Thoracic aorta (tissue), 2 donors: ENCODE measurements around the gene IFNL3. TPM values are rescaled to one million over a fixed set of nuclear protein-coding genes. Genes with fewer than 3 reads are reported as not detected.

Experiments
- ATAC-seq: fragments of 150-250 bp; one replicate; pipeline ENCODE4 v1.8.0; 2017; ENCODE audit warnings: low read depth; ENCODE audit not compliant: insufficient number of reproducible peaks, low FRiP score
- DNase-seq: peaks from one replicate; pipeline ENCODE4 v3.0.0-alpha.2; 2020; ENCODE audit warnings: low spot score
- H3K27ac ChIP-seq, 2 donors: fragments of 200-600 bp; sonication (generic); 1 replicate in 1 of 2; 2 replicates in 1 of 2; pipeline ENCODE4 v1.5.1; 2016; ENCODE audit warnings: mild to moderate bottlenecking in 2 of 2, moderate library complexity in 2 of 2
- H3K27me3 ChIP-seq: fragments of 200-600 bp; sonication (generic); replicated peaks from 2 replicates; pipeline ENCODE4 v1.6.0; 2016; ENCODE audit warnings: mild to moderate bottlenecking; ENCODE audit not compliant: insufficient read depth
- H3K36me3 ChIP-seq: fragments of 200-600 bp; sonication (generic); one replicate; pipeline ENCODE4 v1.5.1; 2016
- H3K4me1 ChIP-seq, 2 donors: fragments of 200-600 bp; sonication (generic); 1 replicate in 1 of 2; 2 replicates in 1 of 2; pipeline versions ENCODE4 v1.5.1 to v1.6.0; 2016; ENCODE audit warnings: low read depth in 2 of 2, mild to moderate bottlenecking in 1 of 2; ENCODE audit not compliant: control insufficient read depth in 1 of 2
- H3K4me3 ChIP-seq: fragments of 200-600 bp; sonication (generic); 2 replicates; pipeline ENCODE4 v1.5.1; 2016; ENCODE audit warnings: mild to moderate bottlenecking
- H3K9me3 ChIP-seq: fragments of 200-600 bp; sonication (generic); 2 replicates; pipeline ENCODE4 v1.5.1; 2016
- CTCF ChIP-seq: fragments of 200-600 bp; sonication (generic); IDR thresholded peaks from one replicate; pipeline ENCODE4 v1.5.1; 2019; ENCODE audit warnings: antibody characterized with exemption
- total RNA-seq, 2 donors: library from RNA; depleted of rRNA; stranded (reverse); fragments of >200 nt; gene quantifications; one replicate each; pipeline versions ENCODE4 v1.1.0 to v1.2.3, GENCODE V29; 2016

The IFNL3 gene
- total RNA-seq, 2 donors from 2014 or later = not detected

- Histone ChIP-seq H3K9me3 (no peaks in the 10 kb centered on the region), H3K36me3 (no peaks in the 10 kb centered on the region), H3K4me1 (no peaks in the 10 kb centered on the region), H3K4me3 (no peak overlapping the region), H3K27me3 (no peaks in the 10 kb centered on the region), H3K27ac (no peak overlapping the region)
- ATAC-seq (no peak), DNase-seq (no peak)
- no peak for TF ChIP-seq CTCF
These were observed 5.9 kb downstream of the IFNL3 start for GRCh38 chr19:39238944-39239343.

GRCh38 chr19:39238209-39238608 lies 6.6 kb downstream of the IFNL3 start:
- Histone ChIP-seq H3K27ac (no peak overlapping the region), H3K9me3 (no peaks in the 10 kb centered on the region), H3K36me3 (no peaks in the 10 kb centered on the region), H3K4me1 (no peaks in the 10 kb centered on the region), H3K27me3 (no peaks in the 10 kb centered on the region), H3K4me3 (no peak overlapping the region)
- DNase-seq (no peak), ATAC-seq (no peak)
- no peak for TF ChIP-seq CTCF

- ATAC-seq = no peak
- no peaks in the 10 kb centered on the region for H3K27me3 ChIP-seq
- H3K4me3 ChIP-seq = no peak overlapping the region
These were observed 7.3 kb downstream of the IFNL3 start for GRCh38 chr19:39237200-39238184.

GRCh38 chr19:39236527-39236926 lies 8.3 kb downstream of the IFNL3 start:
- Histone ChIP-seq H3K27ac (no peak overlapping the region), H3K36me3 (no peaks in the 10 kb centered on the region), H3K4me3 (no peak overlapping the region), H3K9me3 (no peaks in the 10 kb centered on the region), H3K4me1 (no peaks in the 10 kb centered on the region), H3K27me3 (no peaks in the 10 kb centered on the region)
- ATAC-seq (no peak), DNase-seq (no peak)
- TF ChIP-seq CTCF = no peak

More at GRCh38 chr19:39237200-39238184, 7.3 kb downstream of the IFNL3 start:
- H3K27ac ChIP-seq = no peak overlapping the region
- H3K36me3 ChIP-seq = no peaks in the 10 kb centered on the region
- no peak for TF ChIP-seq CTCF
- H3K9me3 ChIP-seq = no peaks in the 10 kb centered on the region
- H3K4me1 ChIP-seq = no peaks in the 10 kb centered on the region
- DNase-seq = no peak

GRCh38 chr19:39232708-39233107 lies 12.1 kb downstream of the IFNL3 start:
- Histone ChIP-seq H3K9me3 (no peaks in the 10 kb centered on the region), H3K4me1 (no peaks in the 10 kb centered on the region), H3K27me3 (no peaks in the 10 kb centered on the region), H3K4me3 (no peak overlapping the region), H3K27ac (no peak overlapping the region), H3K36me3 (no peaks in the 10 kb centered on the region)
- ATAC-seq (no peak), DNase-seq (no peak)
- TF ChIP-seq CTCF = no peak
